HG02973 (cell line): ENCODE data around the gene FAM216A.
"Not testable (repeated sequence)": the region's sequence is repeated elsewhere in the genome, so short reads cannot be mapped to it uniquely, and the experiment has no call there.

Source experiments
- ATAC-seq: cut with Tn5 transposase; IDR thresholded peaks from one replicate; pipeline ENCODE4 v1.9.1; 2021; ENCODE audit warnings: moderate library complexity; ENCODE audit not compliant: unreplicated experiment

The FAM216A gene

GRCh38 chr12:110468214-110469048 lies at the start of gene FAM216A, which contains the start of gene GPN3:
TSS of gene FAM216A (plus strand) at chr12:110468845. CDS start at chr12:110468876, 31 bp downstream.
TSS of gene GPN3 (minus strand) at chr12:110468257. CDS start at chr12:110468203, 54 bp downstream.
- peak; percentile 69 for ATAC-seq

GRCh38 chr12:110420644-110421043 lies 48.0 kb upstream of the FAM216A start:
- not testable (repeated sequence) for ATAC-seq

- ATAC-seq = no peak
Measured at GRCh38 chr12:110421159-110421661, 47.4 kb upstream of the FAM216A start.

- no peak for ATAC-seq
Measured at GRCh38 chr12:110421701-110422100, 46.9 kb upstream of the FAM216A start.

GRCh38 chr12:110424237-110424636 lies 44.4 kb upstream of the FAM216A start:
- ATAC-seq = no peak

- no peak for ATAC-seq
Measured at GRCh38 chr12:110426406-110426805, 42.2 kb upstream of the FAM216A start.

GRCh38 chr12:110429676-110430075 lies 39.0 kb upstream of the FAM216A start:
- not testable (repeated sequence) for ATAC-seq

GRCh38 chr12:110431957-110432587 lies 36.6 kb upstream of the FAM216A start:
- no peak for ATAC-seq

GRCh38 chr12:110436231-110436630 lies 32.4 kb upstream of the FAM216A start:
- no peak for ATAC-seq

GRCh38 chr12:110444455-110444854 lies 24.2 kb upstream of the FAM216A start:
- ATAC-seq = no peak

- peak; percentile 94 for ATAC-seq
Measured at GRCh38 chr12:110449799-110450497, 18.7 kb upstream of the FAM216A start, which contains the start of gene ARPC3. TSS of gene ARPC3 (minus strand) at chr12:110450337. CDS start at chr12:110450260, 77 bp downstream.

GRCh38 chr12:110451263-110451662 lies 17.4 kb upstream of the FAM216A start:
- no peak for ATAC-seq

- ATAC-seq = no peak
Measured at GRCh38 chr12:110453569-110454296, 14.9 kb upstream of the FAM216A start.

GRCh38 chr12:110458756-110459155 lies 9.9 kb upstream of the FAM216A start:
- ATAC-seq = no peak

GRCh38 chr12:110461189-110461588 lies 7.5 kb upstream of the FAM216A start:
- ATAC-seq = not testable (repeated sequence)

GRCh38 chr12:110465024-110465423 lies 3.6 kb upstream of the FAM216A start:
- no peak for ATAC-seq

- not testable (repeated sequence) for ATAC-seq
Measured at GRCh38 chr12:110465765-110466164, 2.9 kb upstream of the FAM216A start.

- no peak for ATAC-seq
Measured at GRCh38 chr12:110466791-110467190, 1.9 kb upstream of the FAM216A start.

GRCh38 chr12:110467847-110468213 lies 815 bp upstream of the FAM216A start:
- no peak for ATAC-seq

GRCh38 chr12:110475426-110475825 lies 6.8 kb downstream of the FAM216A start:
- no peak for ATAC-seq
